ENCODE measurements around the gene ZNF581. TPM values are rescaled to one million over a fixed set of nuclear protein-coding genes. Genes with fewer than 3 reads are reported as not detected.

Gene ZNF581
- total and polyA plus RNA-seq, 9 donors = 11.2 to 40.2 (median 34.0) TPM

GRCh38 chr19:55645512-55645881 is 2.0 kb downstream of the ZNF581 start:
- intact Hi-C loops (cut with DNase I) = no loop called here
- Histone ChIP-seq H3K27me3 (no peaks in the 10 kb centered on the region), H3K9me3 (no peaks in the 10 kb centered on the region), H3K4me1 (ENCODE audit: insufficient read depth) (peaks cover 15% of the 10 kb centered on the region), H3K27ac (no peak overlapping the region), H3K36me3 (no peaks in the 10 kb centered on the region), H3K4me3 (no peak overlapping the region)
- TF ChIP-seq, protein P1, sequence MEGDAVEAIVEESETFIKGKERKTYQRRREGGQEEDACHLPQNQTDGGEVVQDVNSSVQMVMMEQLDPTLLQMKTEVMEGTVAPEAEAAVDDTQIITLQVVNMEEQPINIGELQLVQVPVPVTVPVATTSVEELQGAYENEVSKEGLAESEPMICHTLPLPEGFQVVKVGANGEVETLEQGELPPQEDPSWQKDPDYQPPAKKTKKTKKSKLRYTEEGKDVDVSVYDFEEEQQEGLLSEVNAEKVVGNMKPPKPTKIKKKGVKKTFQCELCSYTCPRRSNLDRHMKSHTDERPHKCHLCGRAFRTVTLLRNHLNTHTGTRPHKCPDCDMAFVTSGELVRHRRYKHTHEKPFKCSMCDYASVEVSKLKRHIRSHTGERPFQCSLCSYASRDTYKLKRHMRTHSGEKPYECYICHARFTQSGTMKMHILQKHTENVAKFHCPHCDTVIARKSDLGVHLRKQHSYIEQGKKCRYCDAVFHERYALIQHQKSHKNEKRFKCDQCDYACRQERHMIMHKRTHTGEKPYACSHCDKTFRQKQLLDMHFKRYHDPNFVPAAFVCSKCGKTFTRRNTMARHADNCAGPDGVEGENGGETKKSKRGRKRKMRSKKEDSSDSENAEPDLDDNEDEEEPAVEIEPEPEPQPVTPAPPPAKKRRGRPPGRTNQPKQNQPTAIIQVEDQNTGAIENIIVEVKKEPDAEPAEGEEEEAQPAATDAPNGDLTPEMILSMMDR (IDR thresholded peaks at IDR 0.05) = no peak
- TF ChIP-seq EP300 (IDR thresholded peaks at IDR 0.05) (no peak), POLR2A (IDR thresholded peaks at IDR 0.05) (no peak)
- WGBS, 3 donors = 45 to 58% (median 49%) methylated on average over 5 of the region's 5 CpGs
- DNase-seq = peak in 1 of 5 donors; percentile 26

- Histone ChIP-seq H3K4me3 (peak overlapping the region; percentile 63), H3K27ac (peak overlapping the region; percentile 78 to 85), H3K27me3 (no peaks in the 10 kb centered on the region), H3K36me3 (no peaks in the 10 kb centered on the region), H3K9me3 (no peaks in the 10 kb centered on the region), H3K4me1 (ENCODE audit: insufficient read depth) (peaks cover 14% of the 10 kb centered on the region)
- DNase-seq = peak in 1 of 5 donors; percentile 47
- TF ChIP-seq EP300 (IDR thresholded peaks at IDR 0.05) (no peak), POLR2A (IDR thresholded peaks at IDR 0.05) (no peak)
- TF ChIP-seq, protein P1 (IDR thresholded peaks at IDR 0.05) = no peak
- 36 to 41% (median 36%) methylated on average over 14 of the region's 14 CpGs for WGBS, 3 donors
- intact Hi-C loops (cut with DNase I) = no loop called here
Measured at GRCh38 chr19:55646889-55647731, 3.7 kb downstream of the ZNF581 start.

DNA sequence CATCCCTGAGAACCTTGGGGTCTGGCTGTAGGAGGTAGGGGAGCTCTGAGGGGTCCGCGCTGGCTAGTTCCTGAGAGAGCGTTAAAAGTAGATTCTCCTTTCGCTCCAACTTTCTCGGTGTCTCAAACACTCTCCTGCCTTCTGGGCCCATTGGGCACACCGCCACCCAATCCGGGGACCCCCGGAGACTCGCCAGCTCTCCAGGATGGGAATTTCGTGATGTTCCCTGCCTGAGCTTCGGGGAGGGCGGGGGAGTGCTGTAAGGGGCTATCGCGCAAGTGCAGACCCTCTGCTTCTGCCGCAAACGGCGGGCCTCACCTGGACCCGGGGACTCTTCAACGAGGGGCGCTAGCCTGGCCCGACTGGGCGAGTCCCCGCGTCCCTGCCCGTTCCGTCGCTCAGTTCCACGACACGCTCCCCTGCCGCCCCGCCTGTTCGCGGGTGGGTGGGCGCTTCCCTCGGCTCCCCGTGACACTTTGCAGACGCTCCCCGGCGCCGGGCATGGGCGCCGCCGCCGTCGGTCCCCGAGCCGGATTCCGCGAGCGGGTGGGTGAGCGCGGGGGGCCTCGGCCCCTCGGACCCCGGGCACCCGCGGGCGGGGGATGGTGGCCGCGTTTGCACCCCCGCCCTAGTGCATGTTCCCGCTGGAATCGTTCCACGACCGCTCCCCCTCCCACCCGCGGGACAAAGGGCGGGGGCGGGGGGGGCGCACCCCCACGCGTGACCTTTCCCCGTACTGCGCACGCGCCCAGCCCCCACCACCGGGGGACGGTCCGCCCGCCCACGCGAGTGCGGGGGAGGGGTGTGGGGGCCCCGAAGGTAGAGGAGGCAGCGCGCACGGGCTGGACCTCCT is 4.5 kb downstream of the ZNF581 start, which contains the start of gene CCDC106:
CCDC106 (plus strand) TSS at position 481 of the 853 bp plus-strand sequence. CDS start 835 bp downstream, outside the sequence.
- no peaks in the 10 kb centered on the region for H3K36me3 ChIP-seq
- peak within 1 kb of the TSS; percentile 63 for H3K4me3 ChIP-seq
- intact Hi-C loops (cut with DNase I) = no loop called here
- WGBS, 3 donors = 0 to 1% (median 1%) methylated on average over 54 to 87 of the region's 87 CpGs
- TF ChIP-seq, protein P1 (IDR thresholded peaks at IDR 0.05) = no peak
- no peak for TF ChIP-seq POLR2A (IDR thresholded peaks at IDR 0.05)
- no peak for TF ChIP-seq EP300 (IDR thresholded peaks at IDR 0.05)
- H3K9me3 ChIP-seq = no peaks in the 10 kb centered on the region
- peaks cover 11% of the 10 kb centered on the region for H3K4me1 ChIP-seq (ENCODE audit: insufficient read depth)
- H3K27me3 ChIP-seq = no peaks in the 10 kb centered on the region
- peak within 1 kb of the TSS; percentile 78 to 85 for H3K27ac ChIP-seq
- DNase-seq = peak; percentile 80 to 87 (median 83)

DNA sequence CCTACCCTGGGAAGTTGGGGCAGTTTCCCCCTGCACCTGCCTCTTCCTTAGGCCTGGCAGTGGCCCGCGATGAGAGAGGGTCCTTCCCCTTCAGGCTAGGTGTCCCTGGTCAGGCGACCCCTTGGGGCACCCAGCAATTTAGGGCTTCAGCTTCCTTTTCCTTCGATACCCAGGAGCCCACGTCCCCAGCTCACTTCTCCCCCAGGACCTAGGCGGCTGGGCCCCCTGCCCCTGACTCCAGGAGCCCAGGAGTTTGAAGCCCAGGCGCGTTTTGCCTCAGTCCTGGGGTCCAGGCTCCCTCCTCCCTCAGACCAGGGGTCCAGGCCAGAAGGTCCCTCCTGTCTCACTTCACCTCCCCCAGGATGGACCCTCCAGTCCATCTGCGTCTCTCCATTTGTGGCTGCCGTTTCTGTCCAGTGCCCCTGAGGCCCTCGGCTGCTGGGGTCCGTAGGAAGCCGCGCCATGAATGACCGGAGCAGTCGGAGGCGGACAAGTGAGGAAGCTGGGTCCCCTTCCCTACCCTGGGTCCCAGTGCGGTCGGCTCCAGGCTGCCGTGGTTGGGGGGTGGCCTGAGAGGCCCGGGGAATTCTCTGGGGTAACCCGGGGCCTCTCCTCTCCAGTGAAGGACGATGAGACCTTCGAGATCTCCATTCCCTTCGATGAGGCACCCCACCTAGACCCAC is 5.3 kb downstream of the ZNF581 start:
- Histone ChIP-seq H3K36me3 (no peaks in the 10 kb centered on the region), H3K4me1 (ENCODE audit: insufficient read depth) (peaks cover 11% of the 10 kb centered on the region)
- WGBS, 3 donors = 9 to 23% (median 14%) methylated on average over 24 to 25 of the region's 25 CpGs

More for the DNA sequence above, 5.3 kb downstream of the ZNF581 start:
- TF ChIP-seq POLR2A (IDR thresholded peaks at IDR 0.05) (no peak), EP300 (IDR thresholded peaks at IDR 0.05) (no peak)
- TF ChIP-seq, protein P1 (IDR thresholded peaks at IDR 0.05) = no peak
- peak overlapping the region; percentile 63 for H3K4me3 ChIP-seq
- peak in 2 of 5 donors; percentile 30 to 46 for DNase-seq
- no peaks in the 10 kb centered on the region for H3K27me3 ChIP-seq
- no peaks in the 10 kb centered on the region for H3K9me3 ChIP-seq
- intact Hi-C loops (cut with DNase I) = no loop called here
- H3K27ac ChIP-seq = peak overlapping the region; percentile 78 to 85

Data from ovary (tissue), 9 donors.